HCT116 (cell line): ENCODE results near the gene TEX11. TPM values are rescaled to one million over a fixed set of nuclear protein-coding genes. Genes with fewer than 3 reads are reported as not detected.

Source experiments
- ATAC-seq: fragments of 200-7000 bp; cut with Tn5 transposase; 2 replicates; pipeline ENCODE4 v1.9.1; 2020; ENCODE audit warnings: mild to moderate bottlenecking, moderate library complexity
- BruUV-seq: library from RNA; stranded (reverse); fragments of 400-500 nt; replicated peaks from 2 replicates; lab custom pipeline; 2021; lab: Mats Ljungman, UMichigan
- CTCF ChIA-PET: fragments of 300-600 bp; sonication (Branson Sonifier 250); formaldehyde crosslinking; loops from one replicate; lab custom pipeline; 2021; ENCODE audit warnings: antibody characterized with exemption; lab: Charles Lee
- POLR2A ChIA-PET: fragments of 300-600, 350-600 bp; sonication (Branson Sonifier 250); formaldehyde crosslinking; loops from one replicate; lab custom pipeline; 2021; ENCODE audit warnings: antibody characterized with exemption; lab: Charles Lee
- RAD21 ChIA-PET, 2 experiments: fragments of 300-600 bp; sonication (Branson Sonifier 250); formaldehyde crosslinking; loops; one replicate each; lab custom pipeline; 2023; ENCODE audit warnings: low total read pairs in 2 of 2; ENCODE audit not compliant: uncharacterized antibody in 2 of 2, unreplicated experiment in 2 of 2, low non-redundant PET in 1 of 2; lab: Charles Lee
- DNase-seq: peaks from one replicate; pipeline ENCODE4 v3.0.0-alpha.2; 2010; ENCODE audit warnings: low read depth, low spot score
- H2AFZ ChIP-seq: fragments of 200-600 bp; shearing (Covaris generic), sonication (generic); 2 replicates; pipeline ENCODE4 v1.6.1; 2017; ENCODE audit warnings: low read depth, mixed run types, mixed read lengths, antibody characterized with exemption, low read length; ENCODE audit not compliant: poor library complexity, severe bottlenecking
- H3K27ac ChIP-seq: 2 replicates; pipeline ENCODE4 v1.5.1; 2012; ENCODE audit warnings: low read depth, low read length
- H3K27me3 ChIP-seq: fragments of 200-600 bp; sonication (generic); 2 replicates; pipeline ENCODE4 v1.6.1; 2016; ENCODE audit warnings: mixed run types, low read length, mixed read lengths; ENCODE audit not compliant: insufficient read depth
- H3K36me3 ChIP-seq, 2 experiments: fragments of 200-500 bp in 1 of 2; fragments of 200-600 bp in 1 of 2; sonication (Bioruptor generic) in 1 of 2; sonication (generic) in 1 of 2; 2 replicates each; pipeline versions ENCODE4 v1.5.1 to v1.6.1; 2014 to 2016; ENCODE audit warnings: low read length in 2 of 2, inconsistent platforms in 1 of 2, mixed read lengths in 1 of 2, mixed run types in 1 of 2; ENCODE audit not compliant: insufficient read depth in 2 of 2, control insufficient read depth in 1 of 2
- H3K4me1 ChIP-seq, 2 experiments: fragments of 200-600 bp in 1 of 2; sonication (generic) in 1 of 2; 2 replicates each; pipeline versions ENCODE4 v1.5.1 to v1.6.1; 2012 to 2017; ENCODE audit warnings: low read length in 2 of 2, inconsistent platforms in 1 of 2, mild to moderate bottlenecking in 1 of 2, mixed read lengths in 1 of 2, mixed run types in 1 of 2, moderate library complexity in 1 of 2; ENCODE audit not compliant: insufficient read depth in 2 of 2, control insufficient read depth in 1 of 2
- H3K4me2 ChIP-seq: fragments of 200-600 bp; sonication (generic); 2 replicates; pipeline ENCODE4 v1.6.1; 2017; ENCODE audit warnings: mixed run types, low read length, mixed read lengths
- H3K4me3 ChIP-seq, 2 experiments: fragments of 200-600 bp in 1 of 2; sonication (generic) in 1 of 2; replicated peaks in 1 of 2; 2 replicates each; pipeline ENCODE4 v1.5.1; 2011 to 2016; ENCODE audit warnings: low read length in 2 of 2, control low read depth in 1 of 2, low read depth in 1 of 2, mild to moderate bottlenecking in 1 of 2, mixed read lengths in 1 of 2, mixed run types in 1 of 2
- H3K79me2 ChIP-seq: fragments of 200-600 bp; sonication (generic); 2 replicates; pipeline ENCODE4 v1.6.1; 2017; ENCODE audit warnings: mild to moderate bottlenecking, mixed run types, low read length, moderate library complexity, mixed read lengths; ENCODE audit not compliant: insufficient read depth
- H3K9ac ChIP-seq: fragments of 200-600 bp; sonication (generic); 2 replicates; pipeline ENCODE4 v1.6.1; 2016; ENCODE audit warnings: low read length, mixed read lengths
- H3K9me2 ChIP-seq: fragments of 200-600 bp; sonication (generic), shearing (Covaris generic); 2 replicates; pipeline ENCODE4 v1.6.1; 2017; ENCODE audit warnings: mixed run types, mild to moderate bottlenecking, moderate library complexity; ENCODE audit not compliant: insufficient read depth
- H3K9me3 ChIP-seq, 2 experiments: fragments of 200-500 bp in 1 of 2; fragments of 200-600 bp in 1 of 2; sonication (Bioruptor generic) in 1 of 2; sonication (generic) in 1 of 2; 2 replicates each; pipeline ENCODE4 v1.6.1; 2014 to 2017; ENCODE audit warnings: low read length in 2 of 2, mixed read lengths in 2 of 2, inconsistent platforms in 1 of 2, low read depth in 1 of 2, mild to moderate bottlenecking in 1 of 2, mixed run types in 1 of 2, moderate library complexity in 1 of 2; ENCODE audit not compliant: control insufficient read depth in 1 of 2, insufficient read depth in 1 of 2
- H4K20me1 ChIP-seq: fragments of 200-600 bp; sonication (generic), shearing (Covaris generic); 2 replicates; pipeline ENCODE4 v1.6.1; 2017; ENCODE audit warnings: mixed run types, mild to moderate bottlenecking, moderate library complexity; ENCODE audit not compliant: insufficient read depth
- CBX3 ChIP-seq: IDR thresholded peaks from 2 replicates; pipeline ENCODE4 v1.6.1; 2012; ENCODE audit warnings: low read depth
- CEBPB ChIP-seq: IDR thresholded peaks from 2 replicates; pipeline ENCODE4 v1.6.1; 2012; ENCODE audit warnings: low read depth
- EGR1 ChIP-seq: IDR thresholded peaks from 2 replicates; pipeline ENCODE4 v1.6.1; 2012; ENCODE audit warnings: low read depth
- EZH2 ChIP-seq: fragments of 200-600 bp; sonication (generic); IDR thresholded peaks from 2 replicates; pipeline ENCODE4 v1.6.1; 2017; ENCODE audit warnings: antibody characterized with exemption, mixed run types
- EZH2phosphoT487 ChIP-seq: fragments of 200-600 bp; IDR thresholded peaks from 2 replicates; pipeline ENCODE4 v1.6.1; 2018; ENCODE audit warnings: antibody characterized with exemption, borderline replicate concordance
- FOSL1 ChIP-seq: IDR thresholded peaks from 2 replicates; pipeline ENCODE4 v1.6.1; 2012; ENCODE audit warnings: low read depth
- JUND ChIP-seq: IDR thresholded peaks from 2 replicates; pipeline ENCODE4 v1.6.1; 2012
- POLR2A ChIP-seq: IDR thresholded peaks from 2 replicates; pipeline ENCODE4 v1.7.0; 2011; ENCODE audit warnings: borderline replicate concordance; ENCODE audit not compliant: insufficient read depth, insufficient read length; ENCODE audit errors: extremely low read depth
- POLR2AphosphoS5 ChIP-seq: IDR thresholded peaks from 2 replicates; pipeline ENCODE4 v1.6.1; 2011; ENCODE audit warnings: mild to moderate bottlenecking, low read depth, low read length, moderate library complexity
- RAD21 ChIP-seq: IDR thresholded peaks from 2 replicates; pipeline ENCODE4 v1.6.1; 2012; ENCODE audit warnings: low read depth, mild to moderate bottlenecking
- SIN3A ChIP-seq: IDR thresholded peaks from 2 replicates; pipeline ENCODE4 v1.6.1; 2012; ENCODE audit warnings: low read depth
- SP1 ChIP-seq: IDR thresholded peaks from 2 replicates; pipeline ENCODE4 v1.6.1; 2012; ENCODE audit warnings: low read depth
- TCF7L2 ChIP-seq: IDR thresholded peaks from 2 replicates; pipeline ENCODE4 v1.7.0; 2011; ENCODE audit warnings: borderline replicate concordance, inconsistent platforms; ENCODE audit not compliant: insufficient read depth, insufficient read length; ENCODE audit errors: extremely low read depth
- ZNF274 ChIP-seq: fragments of 200-500 bp; sonication (Bioruptor generic); IDR thresholded peaks from 2 replicates; pipeline ENCODE4 v1.6.1; 2014; ENCODE audit warnings: mild to moderate bottlenecking, low read depth, low read length, inconsistent platforms
- intact Hi-C: fragments of 100-400 bp; cut with micrococcal nuclease; formaldehyde crosslinking; loops from 2 replicates; pipeline ENCODE4 v1.10.0; 2022
- total RNA-seq: library from RNA; stranded (reverse); gene quantifications from one replicate; pipeline ENCODE4 v1.2.1, GENCODE V29; 2021; ENCODE audit not compliant: unreplicated experiment
- TF ChIP-seq, protein P1 (sequence below): IDR thresholded peaks from 2 replicates; pipeline ENCODE4 v1.6.1; 2012

The TEX11 gene
- total RNA-seq, 1 experiment from 2014 or later: 0.10 TPM

GRCh38 chrX:70504772-70505450 lies 403.6 kb downstream of the TEX11 start:
- ATAC-seq (no peak), DNase-seq (no peak)
- POLR2A ChIA-PET: no interaction called here
- CTCF ChIA-PET: no interaction called here
- no peaks in the 10 kb centered on the region for H3K27me3 ChIP-seq
- no peak overlapping the region for H3K27ac ChIP-seq
- BruUV-seq: no TSS peak
- peaks cover 0 to 6% of the 10 kb centered on the region in 2 experiments; a peak in 1 of 4 replicates for H3K4me1 ChIP-seq
- H3K9me3 ChIP-seq: no peaks in the 10 kb centered on the region
- RAD21 ChIA-PET: no interaction called here
- no peak overlapping the region for H2AFZ ChIP-seq
- H3K4me2 ChIP-seq: no peak overlapping the region
- peaks cover 0 to 3% of the 10 kb centered on the region in 2 experiments; a peak in 1 of 4 replicates for H3K36me3 ChIP-seq
- no peaks in the 10 kb centered on the region for H3K9me2 ChIP-seq
- H3K4me3 ChIP-seq: no peak overlapping the region
- TF ChIP-seq SIN3A (no peak), FOSL1 (no peak), POLR2AphosphoS5 (no peak), ZNF274 (no peak), CBX3 (no peak), TCF7L2 (no peak), EZH2phosphoT487 (no peak), JUND (no peak), CEBPB (no peak), SP1 (no peak), EZH2 (no peak), RAD21 (no peak), POLR2A (no peak), EGR1 (no peak)
- TF ChIP-seq, protein P1, sequence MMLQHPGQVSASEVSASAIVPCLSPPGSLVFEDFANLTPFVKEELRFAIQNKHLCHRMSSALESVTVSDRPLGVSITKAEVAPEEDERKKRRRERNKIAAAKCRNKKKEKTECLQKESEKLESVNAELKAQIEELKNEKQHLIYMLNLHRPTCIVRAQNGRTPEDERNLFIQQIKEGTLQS: no peak
- TF ChIP-seq, all 23 proteins: peak for 0
- Histone ChIP-seq H4K20me1 (no peaks in the 10 kb centered on the region), H3K79me2 (no peaks in the 10 kb centered on the region), H3K9ac (no peak overlapping the region)
- intact Hi-C loops: no loop called here
